Measurements from ENCODE around the gene ABTB1.
"Not testable (repeated sequence)": the region's sequence is repeated elsewhere in the genome, so short reads cannot be mapped to it uniquely, and the experiment has no call there.

ABTB1 gene

GRCh38 chr3:127650236-127650635 is 22.5 kb upstream of the ABTB1 start:
- no peak for DNase-seq (ENCODE audit: low read depth)

GRCh38 chr3:127651516-127652172 is 21.1 kb upstream of the ABTB1 start:
- DNase-seq (ENCODE audit: low read depth) = no peak

GRCh38 chr3:127652246-127652995 is 20.3 kb upstream of the ABTB1 start:
- no peak for DNase-seq (ENCODE audit: low read depth)

- no peak for DNase-seq (ENCODE audit: low read depth)
Observed at GRCh38 chr3:127654374-127654773, 18.4 kb upstream of the ABTB1 start.

GRCh38 chr3:127654993-127655392 is 17.8 kb upstream of the ABTB1 start:
- not testable (repeated sequence) for DNase-seq (ENCODE audit: low read depth)

GRCh38 chr3:127655641-127656040 is 17.1 kb upstream of the ABTB1 start:
- DNase-seq (ENCODE audit: low read depth) = no peak

GRCh38 chr3:127656906-127657305 is 15.8 kb upstream of the ABTB1 start:
- no peak for DNase-seq (ENCODE audit: low read depth)

- no peak for DNase-seq (ENCODE audit: low read depth)
Observed at GRCh38 chr3:127658234-127658633, 14.5 kb upstream of the ABTB1 start.

- no peak for DNase-seq (ENCODE audit: low read depth)
Observed at GRCh38 chr3:127660621-127661251, 12.0 kb upstream of the ABTB1 start.

- no peak for DNase-seq (ENCODE audit: low read depth)
Observed at GRCh38 chr3:127661600-127661999, 11.2 kb upstream of the ABTB1 start.

GRCh38 chr3:127662001-127662469 is 10.7 kb upstream of the ABTB1 start:
- no peak for DNase-seq (ENCODE audit: low read depth)

GRCh38 chr3:127663151-127663550 is 9.6 kb upstream of the ABTB1 start:
- no peak for DNase-seq (ENCODE audit: low read depth)

- no peak for DNase-seq (ENCODE audit: low read depth)
Observed at GRCh38 chr3:127665165-127665564, 7.6 kb upstream of the ABTB1 start.

- DNase-seq (ENCODE audit: low read depth) = no peak
Observed at GRCh38 chr3:127665586-127665985, 7.2 kb upstream of the ABTB1 start.

GRCh38 chr3:127666676-127667075 is 6.1 kb upstream of the ABTB1 start:
- no peak for DNase-seq (ENCODE audit: low read depth)

- DNase-seq (ENCODE audit: low read depth) = no peak
Observed at GRCh38 chr3:127667119-127667681, 5.6 kb upstream of the ABTB1 start.

GRCh38 chr3:127668906-127669305 is 3.8 kb upstream of the ABTB1 start:
- no peak for DNase-seq (ENCODE audit: low read depth)

- DNase-seq (ENCODE audit: low read depth) = no peak
Observed at GRCh38 chr3:127669541-127670228, 3.1 kb upstream of the ABTB1 start.

GRCh38 chr3:127670229-127670559 is 2.6 kb upstream of the ABTB1 start:
- no peak for DNase-seq (ENCODE audit: low read depth)

GRCh38 chr3:127670761-127671522 is 1.8 kb upstream of the ABTB1 start:
- no peak for DNase-seq (ENCODE audit: low read depth)
